M059J (cell line): ENCODE data around the gene IFI6. TPM values are rescaled to one million over a fixed set of nuclear protein-coding genes. Genes with fewer than 3 reads are reported as not detected.
"Not testable (repeated sequence)": the region's sequence is repeated elsewhere in the genome, so short reads cannot be mapped to it uniquely, and the experiment has no call there.

ENCODE experiments used
- DNase-seq: peaks from one replicate; pipeline ENCODE4 v3.0.0-alpha.2; 2012; ENCODE audit warnings: low read depth
- total RNA-seq: library from RNA; depleted of rRNA; stranded (reverse); fragments of >200 nt; shearing (Covaris generic); gene quantifications from 2 replicates; pipeline ENCODE4 v1.2.3, GENCODE V29; 2014

Gene IFI6
- total RNA-seq, 1 experiment from 2014 or later, result 4,716 TPM

DNA sequence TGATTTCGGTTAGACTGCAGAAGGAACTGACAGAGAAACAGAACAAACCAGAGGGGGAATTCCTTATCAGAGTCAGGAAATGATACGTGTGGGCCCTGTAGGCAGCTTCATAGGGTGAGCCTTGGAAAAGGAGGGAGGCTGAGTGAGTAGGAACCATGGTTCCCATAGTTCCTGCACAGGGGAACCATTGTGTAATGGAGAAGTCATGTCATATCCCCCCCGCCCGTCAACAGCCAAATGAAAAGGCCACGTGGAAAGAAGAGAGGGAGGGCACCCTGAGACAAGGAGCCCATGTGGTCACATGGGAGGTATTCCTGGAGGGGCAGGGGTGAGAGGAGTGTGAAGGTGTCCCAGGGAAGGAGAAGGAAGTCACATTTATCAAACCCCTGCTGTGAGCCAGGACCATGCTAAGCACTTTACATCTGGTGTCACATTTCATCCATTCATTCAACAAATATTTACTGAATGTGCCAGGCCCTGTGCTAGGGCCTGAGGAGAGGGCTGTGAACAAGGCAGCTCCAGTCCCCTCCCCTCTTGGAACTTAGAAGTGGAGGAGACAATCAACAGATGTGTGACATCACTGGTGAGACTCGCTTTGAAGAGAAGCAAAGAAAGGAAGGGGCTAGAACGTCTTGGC is 21.3 kb downstream of the IFI6 start:
- peak; percentile 86 for DNase-seq

DNA sequence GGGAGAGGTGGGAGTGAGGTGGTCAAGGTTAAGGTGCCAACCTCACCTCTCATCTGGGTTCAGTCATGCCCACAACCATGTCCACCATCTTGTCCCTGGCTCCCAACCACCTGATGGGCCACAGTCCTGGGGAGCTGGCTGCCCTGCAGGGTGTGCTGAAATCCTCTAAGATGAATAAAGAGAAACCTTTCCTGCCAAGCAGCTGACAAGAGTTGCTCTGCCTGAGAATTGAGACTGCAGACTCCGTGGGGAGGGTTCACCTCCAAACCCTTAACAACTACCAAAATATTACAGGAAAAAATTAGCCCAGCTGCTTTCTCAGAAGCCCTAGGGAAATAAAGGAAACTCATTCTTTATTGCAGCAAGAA is 21.8 kb downstream of the IFI6 start:
- DNase-seq, result no peak

DNA sequence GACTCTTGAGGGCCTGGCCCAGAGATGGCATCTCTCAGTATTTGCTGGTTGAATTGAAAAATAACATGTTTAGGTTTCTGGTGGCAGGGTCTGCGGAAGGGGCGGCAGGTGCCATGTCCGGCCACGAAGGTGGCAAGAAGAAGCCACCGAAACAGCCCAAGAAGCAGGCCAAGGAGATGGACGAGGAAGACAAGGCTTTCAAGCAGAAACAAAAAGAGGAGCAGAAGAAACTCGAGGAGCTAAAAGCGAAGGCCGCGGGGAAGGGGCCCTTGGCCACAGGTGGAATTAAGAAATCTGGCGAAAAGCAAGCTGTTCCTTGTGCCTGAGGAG is 22.7 kb downstream of the IFI6 start:
- DNase-seq, result no peak

DNA sequence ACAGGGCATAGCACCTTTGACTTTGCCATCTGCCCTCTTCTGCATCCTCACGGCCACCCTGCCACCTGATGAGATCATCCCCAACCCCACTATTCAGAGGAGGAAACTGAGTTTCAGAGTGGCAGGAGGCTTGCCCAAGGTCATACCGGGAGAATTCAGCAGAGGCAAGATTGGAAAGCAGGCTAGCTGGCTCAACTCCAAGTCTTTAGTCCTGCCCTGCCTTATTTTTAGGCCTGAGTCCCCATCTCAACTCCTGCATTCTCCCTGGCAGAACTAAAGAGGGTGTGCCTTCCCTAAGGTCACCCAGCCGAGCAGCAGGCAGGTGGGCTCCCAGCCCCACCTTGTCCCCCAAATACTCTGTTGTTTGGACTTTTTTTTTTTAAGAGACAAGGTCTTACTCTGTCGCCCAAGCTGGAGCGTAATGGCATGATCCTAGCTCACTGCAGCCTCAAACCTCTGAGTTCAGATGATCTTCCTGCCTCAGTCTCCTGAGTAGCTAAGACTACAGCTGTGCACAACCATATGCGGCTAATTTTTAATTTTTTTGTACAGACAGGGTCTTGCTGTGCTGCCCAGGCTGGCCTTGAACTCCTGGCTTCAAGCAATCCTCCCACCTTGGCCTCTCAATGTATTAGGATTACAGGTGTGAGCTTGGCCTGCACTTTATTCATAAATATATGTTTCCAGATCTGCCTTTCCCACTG is 23.2 kb downstream of the IFI6 start:
- DNase-seq, result no peak

DNA sequence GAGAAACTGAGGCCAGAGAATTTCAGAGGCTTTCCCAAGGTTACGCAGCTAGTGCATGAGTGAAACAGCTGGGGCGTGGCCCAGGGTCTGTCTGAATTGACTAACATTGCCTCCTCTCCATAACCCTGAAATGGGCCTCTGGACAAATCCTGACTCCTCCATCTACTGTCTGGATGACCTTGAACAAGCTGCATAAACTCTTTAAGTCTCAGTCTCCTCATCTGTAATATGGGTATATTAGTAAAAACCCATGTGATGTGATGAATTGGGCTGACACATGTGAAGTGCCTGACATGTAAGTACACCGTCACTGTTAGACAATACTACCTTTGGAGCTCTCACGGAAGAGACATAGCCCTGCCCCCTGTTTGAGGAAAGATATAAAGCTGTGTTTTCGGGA is 24.7 kb downstream of the IFI6 start:
- no peak for DNase-seq

DNA sequence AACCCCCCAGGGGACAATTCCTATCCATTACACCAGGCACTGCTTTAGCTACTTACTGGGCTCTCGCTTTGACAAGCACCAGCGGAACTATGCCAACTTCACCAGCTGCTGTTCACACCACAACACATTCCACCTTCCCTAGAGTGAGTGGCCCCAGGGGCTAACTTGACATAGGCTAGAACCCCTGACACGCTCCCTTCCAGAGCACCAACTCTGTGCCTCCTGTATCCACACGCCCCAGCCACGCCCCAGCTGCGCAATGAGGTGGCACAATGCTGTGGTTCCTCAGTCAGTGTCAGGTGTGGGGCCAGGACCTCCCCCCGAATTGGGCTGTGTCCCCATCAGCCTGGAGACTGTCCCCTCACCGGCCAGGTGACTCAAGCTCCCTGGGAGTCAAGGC is 25.3 kb downstream of the IFI6 start:
- no peak for DNase-seq

DNA sequence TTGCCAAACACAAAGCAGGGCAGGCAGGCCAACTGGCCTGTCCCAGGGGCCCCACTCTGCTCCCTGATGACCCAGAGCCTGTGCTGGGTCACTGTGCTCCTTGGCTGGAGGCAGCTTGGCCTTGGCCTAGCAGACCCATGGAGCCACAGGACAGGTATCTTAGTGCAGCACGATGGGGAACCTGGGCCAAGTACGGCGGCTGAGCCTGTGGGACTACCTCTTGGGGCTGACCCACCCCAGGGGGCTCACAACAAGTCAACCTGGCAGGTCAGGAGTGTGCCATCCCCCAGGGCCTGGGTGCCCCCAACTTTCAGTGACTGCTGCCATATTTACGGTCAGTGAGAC is 26.9 kb downstream of the IFI6 start:
- no peak for DNase-seq

DNA sequence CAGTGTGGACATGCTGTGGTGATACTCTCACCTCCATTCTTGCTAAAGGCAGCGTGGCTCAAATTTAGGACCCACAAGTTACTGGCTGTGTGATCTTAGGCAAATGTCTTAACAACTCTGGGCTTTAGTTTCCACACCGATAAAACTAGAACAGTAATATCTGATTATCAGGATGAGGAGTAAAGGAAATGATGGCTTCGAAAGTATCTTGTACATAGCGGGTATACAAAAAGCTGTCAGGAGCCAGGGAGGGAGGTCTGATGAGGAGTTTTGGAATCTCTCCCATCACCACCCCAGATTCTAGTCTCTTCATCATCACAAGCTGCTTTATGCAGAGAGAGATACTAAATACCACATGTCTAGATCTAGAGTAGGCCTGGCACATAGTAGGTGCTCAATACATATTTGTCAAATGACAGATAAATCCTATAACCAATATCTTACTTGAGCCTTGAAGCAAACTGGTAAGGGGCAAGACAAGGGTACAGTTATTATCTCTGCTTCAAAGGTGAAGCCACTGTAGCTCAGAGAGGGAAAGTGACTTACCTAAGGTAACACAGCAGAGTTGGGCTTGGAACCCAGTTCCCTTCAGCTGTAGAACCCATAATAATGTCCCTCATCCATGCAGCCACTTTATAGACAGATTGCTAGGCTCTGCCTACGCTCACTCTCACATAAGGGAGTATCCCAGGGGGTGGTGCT is 27.5 kb downstream of the IFI6 start:
- no peak for DNase-seq

DNA sequence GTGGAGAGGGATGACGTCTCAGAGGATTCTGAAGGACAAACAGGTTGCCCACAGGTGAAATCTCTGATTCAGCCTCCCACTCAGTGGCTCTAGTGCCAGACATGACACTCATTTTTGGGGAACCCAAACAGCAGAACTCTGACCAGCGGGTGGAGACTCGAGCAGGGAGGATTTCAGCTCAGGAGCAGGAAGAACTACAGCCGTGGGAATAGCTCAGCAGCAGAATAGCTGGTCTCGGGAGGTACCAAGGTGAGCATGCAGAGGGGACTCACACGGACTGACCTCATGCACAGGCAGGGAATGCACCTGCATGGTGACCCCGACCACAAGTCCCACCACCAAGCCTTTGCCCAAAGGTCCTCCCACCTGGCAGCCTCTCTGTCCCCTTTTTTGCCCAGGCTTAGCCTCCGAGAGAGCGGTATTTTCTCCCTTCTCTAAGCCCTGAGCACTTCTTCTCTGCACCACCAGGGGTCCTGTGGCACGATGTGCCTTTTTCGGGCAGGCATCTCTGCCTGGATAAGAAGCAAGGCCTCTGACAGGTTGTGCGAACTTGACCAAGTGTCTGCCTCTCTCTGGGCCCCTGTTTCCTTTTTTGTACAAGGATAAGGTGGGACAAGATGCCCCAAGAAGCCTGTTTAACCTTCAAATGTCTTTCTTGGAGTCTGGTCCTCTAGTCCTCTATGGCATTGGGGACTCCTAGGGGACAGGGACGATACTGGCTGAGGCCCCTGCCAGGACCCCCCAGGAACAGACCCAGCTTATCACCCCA is 28.2 kb downstream of the IFI6 start:
- peak; percentile 65 for DNase-seq

DNA sequence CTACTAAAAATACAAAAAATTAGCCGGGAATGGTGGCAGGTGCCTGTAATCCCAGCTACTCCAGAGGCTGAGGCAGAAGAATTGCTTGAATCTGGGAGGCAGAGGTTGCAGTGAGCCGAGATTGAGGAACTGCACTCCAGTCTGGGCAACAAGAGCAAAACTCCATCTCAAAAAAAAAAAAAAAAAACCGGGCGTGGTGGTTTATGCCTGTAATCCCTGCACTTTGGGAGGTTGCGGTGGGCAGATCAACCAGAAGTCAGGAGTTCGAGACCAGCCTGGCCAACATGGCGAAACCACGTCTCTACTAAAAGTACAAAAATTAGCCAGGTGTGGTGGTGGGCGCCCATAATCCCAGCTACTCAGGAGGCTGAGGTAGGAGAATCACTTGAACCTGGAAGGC is 31.5 kb downstream of the IFI6 start:
- not testable (repeated sequence) for DNase-seq

DNA sequence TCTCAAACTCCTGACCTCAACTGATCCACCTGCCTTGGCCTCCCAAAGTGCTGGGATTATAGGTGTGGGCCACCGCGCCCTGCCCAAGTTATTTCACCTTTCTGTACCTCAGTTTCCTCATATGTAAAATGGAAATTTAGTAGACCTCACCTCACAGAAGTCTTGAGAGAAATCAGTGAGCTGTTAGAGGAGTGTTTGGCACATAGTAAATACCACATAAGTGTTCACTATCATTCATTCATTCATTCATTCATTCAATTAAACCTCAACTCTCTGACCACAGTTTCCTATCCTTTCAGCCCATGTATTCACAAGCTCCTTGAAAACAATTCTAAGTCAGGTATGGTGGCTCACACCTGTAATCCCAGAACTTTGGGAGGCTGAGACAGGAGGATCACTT is 33.2 kb downstream of the IFI6 start:
- no peak for DNase-seq

DNA sequence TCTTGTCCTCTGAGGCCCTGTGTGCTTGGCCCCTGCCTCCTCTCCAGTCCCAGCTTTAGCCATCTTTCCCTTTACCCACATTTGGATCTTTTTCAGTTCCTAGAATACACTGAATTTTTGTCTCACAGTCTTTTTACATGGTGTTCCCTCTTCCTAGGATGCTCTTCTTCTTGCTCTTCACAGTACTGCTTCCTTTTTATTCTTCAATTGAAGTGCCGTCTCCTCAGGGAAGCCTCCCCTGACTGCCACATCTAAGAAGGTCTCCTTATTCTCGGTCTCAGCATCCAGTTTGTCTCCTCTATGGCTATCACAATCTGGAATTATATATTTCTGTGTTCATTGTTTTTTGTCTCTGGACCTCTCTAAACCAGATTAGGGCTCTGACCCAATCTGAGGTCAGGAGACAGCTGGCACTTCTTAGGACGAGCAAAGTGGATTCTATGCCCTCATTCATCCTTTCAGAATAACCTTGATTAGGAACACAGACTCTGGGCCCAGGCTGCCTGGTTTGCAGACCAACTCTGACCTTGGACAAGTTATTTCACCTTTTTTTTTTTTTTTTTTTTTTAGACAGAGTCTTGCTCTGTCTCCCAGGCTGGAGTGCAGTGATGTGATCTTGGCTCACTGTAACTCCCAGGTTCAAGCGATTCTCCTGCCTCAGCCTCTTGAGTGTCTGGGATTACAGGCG is 33.8 kb downstream of the IFI6 start:
- no peak for DNase-seq

DNA sequence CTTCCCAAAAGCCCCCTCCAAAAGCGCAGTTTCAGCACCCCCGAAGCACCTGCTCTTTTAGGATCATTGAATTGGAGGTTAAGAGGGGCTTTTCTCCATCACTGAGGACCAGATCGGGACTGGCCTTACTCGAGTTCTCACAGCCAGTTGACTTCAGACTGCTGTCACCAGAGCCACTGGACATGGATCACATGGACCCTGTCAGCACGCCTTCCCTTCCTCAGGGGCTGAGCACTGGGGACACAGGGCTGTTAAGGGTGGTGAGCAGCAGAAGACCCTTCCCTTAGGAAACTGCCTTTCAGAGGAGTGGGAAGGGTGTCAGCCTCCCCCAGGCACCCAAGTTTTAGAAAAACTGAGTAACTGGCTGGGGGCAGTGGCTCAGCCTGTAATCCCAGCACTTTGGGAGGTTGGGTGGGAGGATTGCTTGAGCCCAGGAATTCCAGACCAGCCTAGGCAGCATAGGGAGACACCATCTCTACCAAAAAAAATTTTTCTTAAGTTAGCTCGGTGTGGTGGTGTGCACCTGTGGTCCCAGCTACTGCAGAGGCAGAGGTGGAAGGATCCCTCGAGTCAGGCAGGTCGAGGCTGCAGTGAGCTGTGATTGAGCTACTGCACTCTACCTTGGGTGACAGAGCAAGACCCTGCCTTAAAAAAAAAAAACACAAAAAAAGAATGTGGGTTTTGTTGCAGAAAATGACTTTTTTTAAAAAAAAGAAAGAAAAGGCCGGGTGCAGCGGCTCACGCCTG is 36.4 kb downstream of the IFI6 start:
- no peak for DNase-seq

DNA sequence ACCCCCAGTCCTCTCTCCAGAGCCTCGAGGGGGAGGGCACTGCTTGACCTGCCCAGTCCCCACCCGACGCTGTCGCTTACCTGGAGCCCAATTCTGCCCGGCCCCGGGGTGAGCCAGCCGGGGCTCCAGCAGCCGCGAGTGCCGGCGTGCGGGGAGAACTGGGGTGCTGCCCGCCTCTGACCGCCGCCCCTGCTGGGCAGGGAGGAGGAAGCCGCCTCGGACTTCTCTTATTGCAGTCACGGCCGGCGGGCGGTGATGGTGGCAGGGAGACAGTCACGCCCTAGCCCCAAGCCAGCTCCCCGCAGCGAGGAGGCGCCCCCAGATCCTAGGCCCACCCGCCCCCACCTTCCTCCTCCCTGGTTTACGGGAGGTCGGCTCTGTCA is 37.0 kb downstream of the IFI6 start, which contains the start of gene FGR:
Gene FGR, minus strand, starts transcription at position 201 of the 383 bp plus-strand sequence. CDS start 11,269 bp downstream, outside the sequence.
- DNase-seq, result no peak

DNA sequence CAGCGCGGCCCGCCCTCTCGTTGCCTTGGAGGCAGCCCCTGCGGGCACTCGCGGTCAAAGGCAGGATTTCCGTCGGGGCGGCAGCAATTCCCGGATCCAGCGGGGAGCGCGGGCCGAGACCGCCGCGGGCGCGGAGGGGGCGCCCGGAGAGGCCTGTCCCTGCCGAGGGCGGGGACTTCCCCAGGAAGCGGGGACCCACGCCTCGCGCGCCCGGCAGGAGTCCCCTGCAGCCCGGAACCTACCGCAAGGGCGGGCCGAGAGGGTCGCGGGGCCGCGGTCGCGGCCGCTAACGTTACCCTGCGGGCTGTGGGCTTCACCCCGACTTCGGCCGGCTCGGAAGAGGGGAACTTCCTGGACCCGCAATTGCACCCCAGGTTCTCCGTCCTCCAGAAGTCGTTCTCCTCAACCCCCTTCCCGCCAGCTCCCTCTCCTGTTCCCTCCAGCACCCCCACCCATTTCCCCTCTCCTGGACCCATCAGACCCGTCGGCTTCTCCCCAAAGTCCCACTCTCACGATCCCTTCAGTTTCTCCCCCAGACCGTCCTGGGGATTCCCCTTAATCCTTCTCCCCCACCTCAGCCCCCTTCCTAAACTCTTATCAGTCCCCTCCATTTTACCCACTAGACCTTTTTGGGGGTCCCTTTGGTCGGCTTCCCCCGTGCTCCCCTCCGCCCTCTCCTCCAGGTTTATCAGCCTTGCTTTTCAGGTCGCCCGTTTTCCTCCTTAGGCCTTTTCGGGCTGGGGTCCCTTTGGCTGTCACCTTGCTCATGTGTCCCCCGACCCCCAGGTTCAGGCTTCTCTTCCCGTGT is 37.6 kb downstream of the IFI6 start:
- peak; percentile 38 for DNase-seq

DNA sequence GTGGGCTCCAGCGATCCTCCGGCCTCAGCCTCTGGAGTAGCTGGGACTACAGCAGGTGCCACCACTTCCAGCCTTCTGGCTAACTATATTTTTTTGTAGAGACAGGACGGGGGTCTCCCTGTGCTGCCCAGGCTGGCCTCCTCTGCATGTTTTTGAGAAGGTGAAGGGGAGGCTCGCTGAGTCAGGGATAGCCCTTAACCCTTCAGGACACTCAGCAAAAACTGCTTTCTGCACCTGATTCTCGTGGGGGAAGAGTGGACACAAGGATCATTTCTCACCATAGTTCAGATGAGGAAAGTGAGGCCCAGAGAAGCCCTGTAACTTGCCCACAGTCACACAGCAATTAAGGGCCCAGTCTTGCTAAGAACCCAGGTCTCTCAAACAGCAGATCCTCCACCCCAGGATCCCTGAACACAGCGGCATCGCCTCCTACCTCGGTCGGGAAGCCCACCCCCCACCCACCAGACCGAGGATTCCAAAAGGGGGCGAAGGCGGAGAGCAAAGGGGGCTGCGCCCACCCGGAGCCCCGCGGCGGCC is 38.3 kb downstream of the IFI6 start:
- DNase-seq, result no peak

DNA sequence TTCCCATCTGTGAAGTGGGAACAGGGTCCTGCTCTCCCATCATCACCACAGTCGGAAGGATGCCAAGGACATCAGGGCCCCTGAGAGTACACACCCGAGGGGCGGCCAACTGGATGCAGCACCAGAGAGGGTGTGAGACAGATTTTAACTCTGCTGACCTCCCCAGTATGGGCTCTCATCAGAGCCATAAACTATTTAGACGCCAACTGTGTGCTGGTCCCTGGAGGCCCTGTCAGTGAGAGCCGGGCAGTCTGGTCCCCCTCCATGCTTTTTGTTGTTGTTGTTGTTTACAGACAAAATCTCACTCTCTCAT is 38.7 kb downstream of the IFI6 start:
- no peak for DNase-seq

DNA sequence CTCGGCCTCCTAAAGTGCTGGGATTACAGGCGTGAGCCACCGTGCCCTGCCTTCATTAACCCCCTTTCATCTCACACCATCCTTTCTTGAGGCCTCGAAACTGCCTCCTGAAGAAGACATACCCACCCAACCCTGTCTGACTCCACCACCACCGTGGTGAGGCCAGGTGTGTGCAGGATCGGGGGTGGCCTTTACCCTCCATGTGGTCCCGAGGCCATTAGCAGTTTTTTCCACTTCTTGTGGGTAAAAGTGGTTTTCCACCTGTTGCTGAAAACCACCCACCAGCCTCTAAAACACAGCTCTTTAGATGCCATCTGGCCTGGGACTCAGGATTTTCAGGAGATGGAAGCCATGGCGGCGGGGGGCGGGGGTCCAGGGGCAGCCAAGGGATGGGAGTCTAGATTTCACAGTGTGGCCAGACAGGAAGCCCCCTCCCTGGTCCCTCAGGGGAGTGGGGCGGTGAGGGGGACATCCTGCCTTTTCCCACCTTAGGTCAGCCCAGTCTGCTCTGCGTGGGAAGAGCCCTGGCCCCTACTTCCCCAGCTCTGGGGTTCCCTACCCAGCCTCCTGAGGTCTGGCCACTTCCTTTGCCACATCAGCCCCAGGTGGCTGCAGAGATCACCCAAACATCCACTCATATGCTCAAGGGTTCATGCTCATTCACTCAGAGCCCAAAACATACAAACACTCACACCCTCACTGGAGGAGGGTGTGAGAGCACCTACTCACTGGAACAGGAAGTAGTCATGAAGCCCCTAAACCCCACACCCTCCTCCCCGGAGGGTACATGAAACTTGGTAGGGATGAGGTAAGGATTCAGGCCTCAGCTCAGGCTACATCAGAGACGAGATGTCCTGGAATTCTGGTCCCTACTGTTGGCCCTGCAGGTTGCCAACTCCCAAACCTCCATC is 39.4 kb downstream of the IFI6 start:
- DNase-seq, result peak; percentile 34

DNA sequence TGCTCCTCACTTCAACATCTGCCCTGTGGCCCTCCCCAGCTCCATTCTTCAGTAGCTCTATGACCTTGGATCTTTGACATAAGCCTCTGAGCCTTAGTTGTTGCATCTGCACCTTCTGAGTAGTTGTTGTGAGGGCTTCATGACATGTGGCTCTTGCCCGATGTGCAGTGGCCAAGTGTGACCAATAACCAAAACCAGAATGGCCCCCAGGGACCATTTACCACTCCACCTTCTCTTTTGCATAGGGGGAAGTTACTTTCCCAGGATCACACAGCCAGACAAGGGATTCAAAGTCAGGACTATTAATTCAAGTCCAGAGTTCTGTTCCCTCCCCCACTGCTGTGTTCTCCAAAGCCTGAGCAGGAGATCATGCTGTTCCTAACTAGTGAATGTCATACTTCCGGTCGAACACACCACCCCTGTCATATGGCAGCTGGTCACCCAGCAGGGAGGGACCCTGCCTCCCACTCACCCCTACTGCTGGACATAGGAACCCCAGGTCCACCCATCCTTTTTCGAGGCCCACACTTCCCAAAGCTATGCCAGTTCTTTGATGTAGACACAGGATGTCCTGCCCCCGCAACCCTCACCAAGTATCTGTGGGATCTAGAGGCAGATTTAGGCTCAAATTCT is 41.0 kb downstream of the IFI6 start:
- no peak for DNase-seq
